Keratinocyte (primary cell): ENCODE results near the gene ADAMTS15. TPM values are rescaled to one million over a fixed set of nuclear protein-coding genes. Genes with fewer than 3 reads are reported as not detected.

Experiments
- DNase-seq: peaks from one replicate; pipeline ENCODE4 v3.0.0-alpha.2; 2011; ENCODE audit warnings: low read depth, missing footprints, low spot score
- FAIRE-seq: peaks from 2 replicates; lab custom pipeline; 2011; peaks lifted over from hg19 to GRCh38; lab: Jason Lieb, UNC
- H2AFZ ChIP-seq: 2 replicates; pipeline ENCODE4 v1.6.0; 2012; ENCODE audit warnings: low read length, control low read depth, inconsistent platforms; ENCODE audit not compliant: control insufficient read depth
- H3K27ac ChIP-seq: 2 replicates; pipeline ENCODE4 v1.5.1; 2011; ENCODE audit warnings: low read length; ENCODE audit not compliant: control insufficient read depth, insufficient read depth
- H3K27me3 ChIP-seq: 3 replicates; pipeline ENCODE4 v1.6.0; 2011; ENCODE audit warnings: low read length; ENCODE audit not compliant: control insufficient read depth, insufficient read depth; ENCODE audit errors: extremely low read depth
- H3K36me3 ChIP-seq, 2 experiments: 2 replicates in 1 of 2; 3 replicates in 1 of 2; pipeline ENCODE4 v1.5.1; 2011; ENCODE audit warnings: low read length in 2 of 2, mild to moderate bottlenecking in 1 of 2; ENCODE audit not compliant: control insufficient read depth in 2 of 2, insufficient read depth in 2 of 2; ENCODE audit errors: extremely low read depth in 1 of 2
- H3K4me1 ChIP-seq: 3 replicates; pipeline ENCODE4 v1.5.1; 2011; ENCODE audit warnings: low read length; ENCODE audit not compliant: control insufficient read depth, insufficient read depth; ENCODE audit errors: extremely low read depth
- H3K4me2 ChIP-seq: 3 replicates; pipeline ENCODE4 v1.6.0; 2011; ENCODE audit warnings: low read depth, low read length; ENCODE audit not compliant: control insufficient read depth, insufficient read depth; ENCODE audit errors: extremely low read depth
- H3K4me3 ChIP-seq, 3 experiments: fragments of 200-600 bp in 1 of 3; sonication (generic) in 1 of 3; 2 replicates in 2 of 3; 3 replicates in 1 of 3; pipeline ENCODE4 v1.5.1; 2011 to 2016; ENCODE audit warnings: low read length in 3 of 3, mild to moderate bottlenecking in 3 of 3, control low read depth in 2 of 3, inconsistent platforms in 1 of 3, low read depth in 1 of 3, mixed read lengths in 1 of 3, mixed run types in 1 of 3, moderate library complexity in 1 of 3; ENCODE audit not compliant: control insufficient read depth in 2 of 3, insufficient read depth in 2 of 3; ENCODE audit errors: extremely low read depth in 1 of 3
- H3K79me2 ChIP-seq: 2 replicates; pipeline ENCODE4 v1.6.0; 2012; ENCODE audit warnings: low read length; ENCODE audit not compliant: control insufficient read depth, insufficient read depth
- H3K9ac ChIP-seq: 3 replicates; pipeline ENCODE4 v1.6.0; 2011; ENCODE audit warnings: low read length; ENCODE audit not compliant: control insufficient read depth, insufficient read depth; ENCODE audit errors: extremely low read depth
- H3K9me1 ChIP-seq: 3 replicates; pipeline ENCODE4 v1.6.0; 2011; ENCODE audit warnings: low read length; ENCODE audit not compliant: control insufficient read depth, insufficient read depth; ENCODE audit errors: extremely low read depth
- H3K9me3 ChIP-seq: 2 replicates; pipeline ENCODE4 v1.5.1; 2012; ENCODE audit warnings: low read depth, low read length; ENCODE audit not compliant: control insufficient read depth
- H4K20me1 ChIP-seq: 3 replicates; pipeline ENCODE4 v1.6.0; 2011; ENCODE audit warnings: low read length; ENCODE audit not compliant: control insufficient read depth, insufficient read depth; ENCODE audit errors: extremely low read depth
- EZH2 ChIP-seq: IDR thresholded peaks from one replicate; pipeline ENCODE4 v1.6.1; 2012; ENCODE audit warnings: inconsistent platforms, mild to moderate bottlenecking, low read length, moderate library complexity
- dilution Hi-C: fragments of 300-500 bp; cut with MboI; formaldehyde crosslinking; loops from one replicate; pipeline ENCODE4 v1.7.0; 2020; ENCODE audit warnings: low sequenced_read_pairs; ENCODE audit not compliant: extremely low pct_ligation_motif_present
- polyA plus RNA-seq, 5 experiments: library from polyadenylated mRNA; depleted of rRNA in 3 of 5; stranded (reverse) in 3 of 5; stranded (forward) in 1 of 5; unstranded in 1 of 5; fragments of >200 nt; gene quantifications; 1 replicate in 1 of 5; 2 replicates in 3 of 5; 3 replicates in 1 of 5; pipeline versions ENCODE4 v1.2.1 to v1.2.3, GENCODE V29; 2011 to 2012; ENCODE audit warnings: missing spikeins in 2 of 5, low read depth in 1 of 5, low replicate concordance in 1 of 5
- TF ChIP-seq, protein P1 (sequence below), 3 experiments: IDR thresholded peaks in 1 of 3; conservative IDR thresholded peaks in 1 of 3; optimal IDR thresholded peaks in 1 of 3; 2 replicates in 2 of 3; 3 replicates in 1 of 3; pipeline versions ENCODE3 to v1.5.1; 2011; ENCODE audit warnings: low read length in 3 of 3, mild to moderate bottlenecking in 3 of 3, moderate library complexity in 2 of 3, control low read depth in 1 of 3, inconsistent platforms in 1 of 3; ENCODE audit not compliant: insufficient read depth in 2 of 3; ENCODE audit errors: extremely low read depth in 1 of 3

ADAMTS15 gene
- polyA plus RNA-seq, 1 donor (not counting 4 experiments of a cell fraction or from before 2014, with no cell fraction given), result 0.30 TPM

GRCh38 chr11:130498181-130498580 is 49.7 kb downstream of the ADAMTS15 start:
- no peaks in the 10 kb centered on the region for H3K27me3 ChIP-seq
- no peak overlapping the region for H3K27ac ChIP-seq
- no peaks in the 10 kb centered on the region for H3K9me3 ChIP-seq
- H3K4me3 ChIP-seq, result no peak overlapping the region
- no peak overlapping the region for H3K9ac ChIP-seq
- no peaks in the 10 kb centered on the region for H3K79me2 ChIP-seq
- H3K4me1 ChIP-seq, result no peaks in the 10 kb centered on the region
- dilution Hi-C loops, result no loop called here
- TF ChIP-seq, protein P1, sequence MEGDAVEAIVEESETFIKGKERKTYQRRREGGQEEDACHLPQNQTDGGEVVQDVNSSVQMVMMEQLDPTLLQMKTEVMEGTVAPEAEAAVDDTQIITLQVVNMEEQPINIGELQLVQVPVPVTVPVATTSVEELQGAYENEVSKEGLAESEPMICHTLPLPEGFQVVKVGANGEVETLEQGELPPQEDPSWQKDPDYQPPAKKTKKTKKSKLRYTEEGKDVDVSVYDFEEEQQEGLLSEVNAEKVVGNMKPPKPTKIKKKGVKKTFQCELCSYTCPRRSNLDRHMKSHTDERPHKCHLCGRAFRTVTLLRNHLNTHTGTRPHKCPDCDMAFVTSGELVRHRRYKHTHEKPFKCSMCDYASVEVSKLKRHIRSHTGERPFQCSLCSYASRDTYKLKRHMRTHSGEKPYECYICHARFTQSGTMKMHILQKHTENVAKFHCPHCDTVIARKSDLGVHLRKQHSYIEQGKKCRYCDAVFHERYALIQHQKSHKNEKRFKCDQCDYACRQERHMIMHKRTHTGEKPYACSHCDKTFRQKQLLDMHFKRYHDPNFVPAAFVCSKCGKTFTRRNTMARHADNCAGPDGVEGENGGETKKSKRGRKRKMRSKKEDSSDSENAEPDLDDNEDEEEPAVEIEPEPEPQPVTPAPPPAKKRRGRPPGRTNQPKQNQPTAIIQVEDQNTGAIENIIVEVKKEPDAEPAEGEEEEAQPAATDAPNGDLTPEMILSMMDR (optimal IDR thresholded peaks at IDR 0.05 in 1 of 3, IDR thresholded peaks at IDR 0.05 in 1 of 3, conservative IDR thresholded peaks at IDR 0.05 in 1 of 3; ENCODE audit: extremely low read depth in 1 of 3, insufficient read depth in 2 of 3, low read length in 3 of 3), result no peak
- no peaks in the 10 kb centered on the region for H3K36me3 ChIP-seq
- DNase-seq, result no peak
- H3K4me2 ChIP-seq, result no peak overlapping the region
- no peak for FAIRE-seq
- H4K20me1 ChIP-seq, result no peaks in the 10 kb centered on the region
- H2AFZ ChIP-seq, result no peak overlapping the region
- H3K9me1 ChIP-seq, result no peaks in the 10 kb centered on the region

DNA sequence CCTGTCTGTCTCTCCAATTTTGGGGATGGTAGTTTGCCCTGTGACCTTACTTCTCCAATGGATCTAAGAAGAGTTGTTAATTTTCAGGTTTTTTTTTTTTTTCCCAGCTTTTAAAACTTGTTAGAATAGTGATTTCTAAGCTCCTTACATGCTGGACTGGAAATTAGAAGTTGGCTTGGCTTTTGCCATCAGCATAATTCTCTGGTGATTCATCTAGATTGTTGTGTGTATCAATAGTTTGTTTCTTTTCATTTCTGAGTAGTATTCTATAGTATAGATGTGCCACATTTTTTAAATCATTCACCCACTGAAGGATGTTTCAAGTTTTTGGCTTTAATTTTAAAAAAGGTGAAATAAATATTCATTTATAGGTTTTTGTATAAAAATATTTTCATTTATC is 51.4 kb downstream of the ADAMTS15 start:
- H3K9me1 ChIP-seq, result no peaks in the 10 kb centered on the region
- dilution Hi-C loops, result no loop called here
- no peaks in the 10 kb centered on the region for H3K4me1 ChIP-seq
- no peak overlapping the region for H3K27ac ChIP-seq
- no peaks in the 10 kb centered on the region for H3K27me3 ChIP-seq
- no peak overlapping the region for H3K4me2 ChIP-seq
- H3K9me3 ChIP-seq, result no peaks in the 10 kb centered on the region
- no peaks in the 10 kb centered on the region for H3K36me3 ChIP-seq
- no peak overlapping the region for H3K4me3 ChIP-seq
- DNase-seq (no peak), FAIRE-seq (no peak)
- no peak overlapping the region for H3K9ac ChIP-seq
- TF ChIP-seq, protein P1 (optimal IDR thresholded peaks at IDR 0.05 in 1 of 3, IDR thresholded peaks at IDR 0.05 in 1 of 3, conservative IDR thresholded peaks at IDR 0.05 in 1 of 3; ENCODE audit: extremely low read depth in 1 of 3, insufficient read depth in 2 of 3, low read length in 3 of 3), result no peak
- TF ChIP-seq EZH2, result no peak
- H2AFZ ChIP-seq, result no peak overlapping the region
- no peaks in the 10 kb centered on the region for H4K20me1 ChIP-seq
- H3K79me2 ChIP-seq, result no peaks in the 10 kb centered on the region
